Suppressor macrophage treated with lipopolysaccharide for 4 hours (primary cell): ENCODE data around the gene SGPP1.
"Not testable (repeated sequence)": the region's sequence is repeated elsewhere in the genome, so short reads cannot be mapped to it uniquely, and the experiment has no call there.

Source experiments
- DNase-seq: peaks from one replicate; pipeline ENCODE4 v3.0.0-alpha.2; 2020

Gene SGPP1

DNA sequence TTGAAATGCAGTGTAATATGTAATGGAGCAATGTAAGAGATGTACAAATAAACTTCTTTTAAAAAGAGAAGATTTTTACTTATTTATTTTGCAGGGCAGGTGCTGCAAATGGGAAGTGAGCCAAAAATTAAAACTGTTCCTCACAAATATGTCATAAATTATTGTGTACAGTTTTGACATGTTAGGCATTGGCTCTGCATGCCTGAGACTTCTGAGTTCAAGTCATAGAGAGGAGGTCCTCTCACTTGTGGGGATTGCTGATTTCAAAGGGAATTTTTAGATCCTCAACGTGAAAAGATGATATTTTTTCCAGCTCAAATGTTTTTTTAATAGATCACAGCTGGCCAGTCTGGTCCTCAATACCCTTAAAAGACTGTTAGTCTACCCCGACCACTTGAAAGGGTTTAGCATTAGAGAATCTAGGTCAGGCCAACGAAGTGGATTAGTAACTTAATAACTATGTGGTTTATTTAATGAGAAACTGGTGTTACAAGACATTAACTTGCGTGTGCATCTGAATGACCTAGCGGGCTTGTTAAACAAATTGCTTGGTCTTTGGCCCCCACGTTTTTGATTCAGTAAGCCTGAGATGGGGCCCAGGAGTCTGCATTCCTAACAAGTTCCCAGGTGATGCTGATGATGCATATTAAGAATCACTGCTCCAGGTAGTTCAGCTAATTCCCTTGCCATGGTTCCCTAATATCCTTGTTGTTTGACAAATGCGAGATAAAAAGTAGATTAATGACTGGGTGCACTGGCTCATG is 55.3 kb downstream of the SGPP1 start:
- DNase-seq = no peak

DNA sequence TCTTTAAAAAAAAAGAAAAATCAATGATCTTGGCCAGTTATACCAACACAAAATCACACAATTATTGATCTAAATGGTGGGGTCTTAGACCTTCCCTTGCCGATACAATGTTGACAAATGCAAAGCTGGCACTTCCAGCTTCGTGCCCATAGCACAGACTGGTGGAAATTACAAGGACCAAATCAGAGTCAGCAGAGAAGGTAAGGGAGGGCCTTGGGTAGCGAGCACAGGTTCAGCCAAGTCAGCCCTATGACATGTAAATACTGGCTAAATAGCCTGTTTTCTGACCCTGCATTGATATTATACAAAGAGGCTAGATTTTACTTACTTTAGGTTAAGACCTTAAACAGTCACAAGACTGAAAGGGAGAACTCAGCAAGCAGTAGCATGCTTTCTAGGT is 55.9 kb downstream of the SGPP1 start:
- no peak for DNase-seq

DNA sequence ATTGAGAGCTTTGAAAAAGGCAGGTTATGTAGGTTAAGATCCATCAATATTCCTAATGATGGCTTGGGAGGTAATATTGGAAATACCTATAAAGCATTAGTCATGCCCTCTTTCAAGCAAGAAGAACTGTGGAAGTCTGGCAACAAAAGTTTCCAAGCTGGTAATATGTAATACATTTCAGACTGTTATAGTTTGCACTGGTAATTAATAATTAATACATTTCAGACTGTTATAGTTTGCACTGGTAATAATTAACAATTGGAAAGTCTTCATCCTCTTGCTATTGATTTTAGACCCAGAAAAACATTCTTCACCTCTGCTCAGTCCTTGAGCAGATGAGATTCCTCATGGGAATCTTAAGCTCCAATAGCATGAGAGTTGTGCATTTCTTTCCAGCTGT is 57.2 kb downstream of the SGPP1 start:
- DNase-seq = no peak

DNA sequence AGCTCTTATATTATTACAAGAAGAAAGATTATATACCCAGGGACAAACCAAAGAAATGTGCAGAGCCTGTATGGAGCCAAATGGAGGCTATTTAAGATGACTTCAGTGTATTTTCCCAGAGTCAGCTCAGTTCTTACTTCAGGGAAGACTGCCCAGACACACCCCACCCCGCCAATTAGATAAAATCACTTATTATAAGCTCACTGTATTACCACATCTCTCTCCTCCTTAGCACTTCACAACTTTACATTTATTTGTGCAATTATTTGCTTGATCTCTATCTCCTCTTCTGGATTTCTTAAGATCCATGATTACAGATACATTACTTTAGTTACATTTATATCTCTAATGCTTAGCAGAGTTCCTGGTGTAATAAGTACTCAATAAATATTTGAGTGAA is 61.5 kb downstream of the SGPP1 start:
- no peak for DNase-seq

DNA sequence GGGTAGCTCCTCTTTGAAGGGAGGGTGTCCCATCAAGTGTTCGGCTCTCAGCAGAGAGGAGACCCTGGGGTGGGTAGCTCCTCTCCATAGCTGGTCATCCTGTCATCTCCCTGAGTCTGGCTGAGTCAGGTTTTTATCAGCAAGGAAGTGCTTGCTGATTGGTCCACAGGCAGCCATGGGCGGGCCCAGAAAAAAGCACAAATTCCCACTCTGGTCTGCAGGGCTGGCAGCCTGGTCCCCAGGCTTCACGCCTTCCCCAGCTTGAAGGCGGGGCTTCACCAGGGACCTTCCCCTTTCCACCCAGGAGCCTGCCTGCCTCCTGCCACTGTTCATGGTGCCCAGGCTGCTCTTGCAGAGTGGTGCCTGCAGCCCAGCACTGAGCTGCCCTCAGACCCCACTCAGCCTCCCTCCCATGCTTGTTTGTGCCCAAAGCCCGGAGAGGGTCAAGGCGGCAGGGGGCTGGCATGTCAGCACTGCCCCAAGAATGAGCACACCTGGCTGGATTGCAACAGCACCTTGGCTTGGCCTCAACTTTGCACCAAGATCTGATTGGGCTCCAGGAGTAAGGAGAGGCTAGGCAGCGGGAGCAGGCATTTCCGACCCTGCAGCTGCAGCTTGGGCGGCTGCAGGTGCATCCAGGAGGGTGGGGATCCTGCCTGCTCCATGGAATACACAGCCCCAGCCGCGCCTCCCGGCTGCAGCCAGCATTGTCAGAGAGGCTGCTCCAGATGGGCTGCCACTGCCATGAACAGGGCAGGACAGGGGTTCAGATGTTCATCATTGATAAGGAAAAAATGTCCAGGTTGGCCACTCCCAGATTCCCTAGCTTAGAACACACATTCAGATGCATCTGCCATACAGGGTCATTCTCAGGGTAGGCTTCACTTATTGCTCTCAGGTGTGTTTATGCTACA is 64.2 kb downstream of the SGPP1 start:
- DNase-seq = no peak

DNA sequence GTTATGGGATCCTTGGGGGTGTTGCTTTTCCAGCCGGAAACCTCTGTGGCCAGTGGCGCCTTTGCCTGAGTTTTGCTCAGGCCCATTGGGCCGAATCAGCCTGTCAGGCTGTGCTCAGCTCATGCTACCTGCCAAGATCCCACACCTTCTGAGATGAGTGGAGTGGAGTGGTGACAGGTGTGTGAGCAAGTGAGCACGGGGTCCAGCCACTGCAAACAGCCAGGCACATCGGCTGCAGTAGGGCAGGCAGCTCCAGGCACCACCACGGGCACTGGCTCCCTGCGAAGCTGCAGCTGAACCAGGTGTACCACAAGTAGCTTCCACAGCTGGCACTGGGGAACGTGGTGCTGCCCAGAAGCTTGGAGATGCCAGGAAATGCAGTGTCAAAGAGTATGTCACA is 65.1 kb downstream of the SGPP1 start:
- no peak for DNase-seq

DNA sequence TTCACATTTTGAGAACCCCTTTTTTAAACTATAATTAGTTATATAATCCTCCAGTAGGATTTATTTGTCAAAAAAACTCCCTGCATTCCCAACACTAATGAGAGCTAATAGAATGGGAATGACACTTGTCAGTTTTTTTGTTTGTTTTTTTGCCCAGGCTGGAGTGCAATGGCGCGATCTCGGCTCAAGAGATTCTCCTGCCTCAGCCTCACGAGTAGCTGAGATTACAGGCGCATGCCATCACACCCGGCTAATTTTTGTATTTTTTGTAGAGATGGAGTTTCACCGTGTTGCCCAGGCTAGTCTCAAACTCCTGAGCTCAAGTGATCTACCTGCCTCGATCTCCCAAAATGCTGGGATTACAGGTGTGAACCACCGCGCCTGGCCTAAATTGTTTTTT is 66.0 kb downstream of the SGPP1 start:
- DNase-seq = not testable (repeated sequence)

DNA sequence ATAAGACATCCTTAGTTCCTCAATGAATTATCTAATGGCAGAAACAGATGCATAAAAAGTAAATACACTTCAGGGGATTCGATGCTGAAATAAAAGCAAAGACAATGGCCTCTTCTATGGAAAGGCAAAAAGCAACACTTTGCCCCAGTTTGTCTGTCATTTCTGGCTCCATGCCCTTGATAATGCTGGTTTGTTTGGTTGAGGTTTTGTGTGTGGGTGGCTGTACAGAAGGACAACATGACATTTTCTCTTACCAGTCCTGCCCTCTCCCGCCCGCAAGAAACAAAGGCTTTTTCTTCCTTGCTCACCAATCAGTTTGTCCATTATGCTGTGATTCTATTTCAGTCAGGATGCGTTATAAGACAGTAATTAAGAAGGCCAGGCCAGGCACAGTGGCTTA is 68.1 kb downstream of the SGPP1 start:
- no peak for DNase-seq

DNA sequence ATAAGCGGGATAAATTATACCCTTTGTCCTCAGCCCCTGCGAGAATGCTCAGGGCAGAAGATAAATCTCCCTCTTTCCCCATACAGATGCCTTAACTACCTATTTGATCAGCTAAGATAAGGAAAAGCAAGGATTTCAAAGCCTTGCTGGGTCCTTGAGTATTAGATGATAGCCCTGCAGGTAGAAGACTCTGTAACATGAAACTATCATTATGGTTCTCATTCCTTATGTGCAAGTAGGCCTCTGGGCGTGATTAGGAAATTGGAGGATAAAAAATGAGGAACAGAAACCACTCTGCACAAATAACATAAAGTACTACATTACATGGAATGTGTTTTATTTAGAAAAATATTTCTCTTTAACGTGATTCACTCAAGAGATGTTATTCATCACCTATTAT is 71.7 kb downstream of the SGPP1 start:
- peak; percentile 68 for DNase-seq

DNA sequence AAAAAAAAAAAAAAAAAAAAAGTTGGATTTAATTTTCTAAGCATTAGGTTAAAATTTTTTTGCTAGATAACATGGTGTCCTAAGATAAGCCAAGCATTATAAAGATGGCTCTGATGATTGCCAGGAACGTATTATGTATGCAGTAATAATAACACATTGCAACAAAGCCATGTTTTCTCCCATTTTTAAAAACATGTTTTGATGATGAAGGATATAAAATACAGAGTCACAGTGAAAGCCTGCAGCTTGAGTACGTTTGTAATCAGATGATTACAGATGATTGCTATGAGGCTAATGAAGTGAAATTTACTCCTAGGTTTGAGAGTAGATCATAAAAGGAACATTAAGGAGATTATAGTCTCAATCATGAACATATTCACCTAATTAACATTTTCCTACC is 72.9 kb downstream of the SGPP1 start:
- DNase-seq = no peak

DNA sequence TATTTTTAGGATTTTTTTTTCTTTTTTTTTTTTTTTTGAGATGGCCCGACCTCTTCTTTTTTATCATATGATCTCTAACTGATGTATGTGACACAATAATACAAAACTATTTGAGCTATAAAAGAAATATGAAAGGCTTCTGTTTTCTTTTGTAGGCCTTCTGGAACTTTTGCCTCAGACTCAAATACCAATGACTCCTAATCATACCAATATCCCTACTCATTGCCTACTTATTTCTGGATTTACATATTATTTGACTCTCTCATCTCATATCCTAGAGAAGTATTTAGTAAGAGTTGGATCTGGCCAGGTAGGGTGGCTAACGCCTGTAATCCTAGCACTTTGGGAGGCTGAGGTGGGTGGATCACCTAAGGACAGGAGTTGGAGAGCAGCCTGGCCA is 73.5 kb downstream of the SGPP1 start:
- DNase-seq = no peak

DNA sequence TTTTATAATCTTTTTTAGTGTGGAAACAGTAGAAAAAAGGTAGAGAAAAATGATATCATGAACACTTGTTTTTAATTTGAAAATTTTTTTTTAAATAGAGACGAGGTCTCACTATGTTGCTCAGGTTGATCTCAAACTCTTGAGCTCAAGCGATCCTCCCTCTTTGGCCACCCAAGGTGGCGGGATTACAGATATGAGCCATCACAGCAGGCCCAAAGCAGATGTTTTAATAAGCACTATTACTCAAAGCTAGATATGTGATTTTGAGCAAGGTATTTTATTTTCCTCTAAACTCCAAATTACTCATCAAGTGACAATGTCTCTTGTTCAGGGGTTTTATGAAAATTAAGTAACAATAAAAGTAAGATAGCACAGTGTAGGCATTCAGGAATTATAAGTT is 75.5 kb downstream of the SGPP1 start:
- no peak for DNase-seq

DNA sequence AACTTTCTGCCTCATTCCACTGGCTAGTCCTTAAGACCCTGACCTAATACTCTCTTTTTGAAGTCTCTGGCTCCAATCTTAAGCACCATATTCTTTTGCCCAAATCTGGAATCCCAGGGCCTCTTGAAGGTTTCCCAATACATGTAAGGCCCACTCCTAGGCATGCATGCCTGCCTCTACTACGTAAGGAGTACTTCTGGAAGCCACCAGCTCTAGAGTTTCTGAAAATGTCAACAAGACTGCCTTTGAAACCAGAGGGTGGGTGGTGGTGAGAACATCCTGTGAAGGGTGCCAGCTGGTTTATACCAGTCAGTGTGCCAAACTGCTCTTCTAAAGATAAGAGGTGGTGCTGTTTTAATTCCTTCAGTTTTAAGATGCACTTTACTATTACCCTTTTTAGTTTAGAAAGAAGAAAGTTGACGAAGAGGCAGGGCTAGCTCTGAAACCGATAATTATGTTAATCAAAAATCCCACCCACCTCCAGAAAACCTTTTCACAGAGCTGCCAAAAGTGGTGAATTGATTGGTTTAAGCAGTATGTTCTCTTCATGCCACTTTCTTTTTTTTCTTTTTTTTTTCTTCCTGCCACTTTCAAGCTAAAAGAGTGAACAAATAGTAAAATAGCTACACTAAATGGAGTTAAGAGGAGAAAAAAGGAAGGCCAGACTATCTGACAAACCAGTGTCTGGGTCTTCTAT is 77.5 kb downstream of the SGPP1 start:
- no peak for DNase-seq

DNA sequence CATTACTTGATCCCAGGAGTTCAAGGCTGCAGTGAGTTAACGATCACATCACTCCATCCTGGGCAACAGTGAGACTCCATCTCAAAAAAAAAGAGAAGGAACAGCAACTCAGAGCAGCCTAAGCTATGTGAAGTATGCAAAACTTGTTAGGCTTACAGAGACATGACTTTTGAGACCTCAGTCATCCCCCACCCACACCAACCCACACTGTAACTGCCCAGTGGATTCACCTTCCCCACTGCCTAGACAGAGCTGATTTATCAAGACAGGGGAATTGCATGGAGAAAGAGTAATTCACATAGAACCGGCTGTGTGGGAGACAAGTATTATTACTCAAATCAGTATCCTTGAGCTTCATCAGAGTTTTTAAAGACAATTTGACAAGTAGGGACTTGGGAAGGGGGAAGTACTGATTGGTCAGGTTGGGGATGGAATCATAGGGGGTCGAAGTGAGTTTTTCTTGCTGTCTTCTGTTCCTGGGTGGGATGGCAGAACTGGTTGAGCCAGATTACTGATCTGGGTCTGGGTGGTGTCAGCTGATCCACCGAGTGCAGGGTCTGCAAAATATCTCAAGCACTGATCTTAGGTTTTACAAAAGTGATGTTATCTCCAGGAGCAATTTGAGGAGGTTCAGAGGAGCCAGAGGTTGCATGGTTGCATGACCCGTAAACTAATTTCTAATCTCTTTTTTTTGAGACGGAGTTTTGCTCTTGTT is 80.0 kb downstream of the SGPP1 start:
- DNase-seq = peak; percentile 28

DNA sequence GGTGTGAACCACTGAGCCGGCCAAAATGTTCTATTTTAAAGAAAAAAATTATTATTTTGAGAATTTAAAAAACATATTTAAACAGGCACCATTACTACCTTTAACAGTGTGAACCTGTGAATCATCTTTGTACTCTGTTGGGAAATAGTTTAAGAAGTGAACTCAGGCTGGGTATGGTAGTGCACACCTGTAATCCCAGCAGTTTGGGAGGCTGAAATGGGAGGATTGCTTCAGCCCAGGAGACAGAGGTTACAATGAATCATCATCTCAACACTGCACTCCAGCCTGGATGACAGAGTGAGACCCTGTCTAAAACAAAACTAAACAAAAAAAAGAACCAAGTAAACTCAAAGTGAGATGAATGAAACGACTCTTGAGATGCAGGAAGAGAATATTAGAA is 83.1 kb downstream of the SGPP1 start:
- DNase-seq = no peak

DNA sequence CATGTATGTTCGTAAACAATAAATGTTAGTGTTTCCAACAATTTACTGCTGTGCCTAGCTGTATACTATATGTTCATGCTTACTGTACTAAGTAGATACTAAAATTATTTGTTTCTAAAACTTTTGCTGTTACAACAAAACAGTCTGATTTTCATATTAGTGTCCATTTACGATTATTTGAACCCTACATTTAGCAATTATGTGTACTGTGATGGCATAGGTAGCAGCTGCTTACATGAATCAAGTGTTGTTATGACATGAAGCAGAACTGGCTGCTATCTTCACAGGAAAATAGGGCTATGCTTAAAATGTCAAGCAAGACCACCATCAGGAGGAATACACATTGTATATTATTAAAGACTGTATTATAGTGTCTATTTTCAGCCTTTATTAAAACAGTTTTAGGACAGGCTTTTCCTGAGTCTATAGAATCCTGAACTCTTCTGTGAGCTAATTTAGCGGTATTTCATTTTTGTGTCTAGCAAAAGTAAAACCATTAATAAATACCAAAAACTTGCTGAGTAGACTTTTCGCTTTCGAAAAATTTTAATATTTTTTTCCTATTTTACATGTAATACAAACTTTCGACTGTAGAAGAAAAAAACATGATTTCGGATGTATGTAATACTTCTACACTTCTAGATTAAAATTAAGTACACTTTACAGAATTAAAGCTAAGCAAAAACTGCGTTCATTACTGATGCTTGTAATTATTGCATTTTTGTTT is 85.0 kb downstream of the SGPP1 start:
- no peak for DNase-seq

DNA sequence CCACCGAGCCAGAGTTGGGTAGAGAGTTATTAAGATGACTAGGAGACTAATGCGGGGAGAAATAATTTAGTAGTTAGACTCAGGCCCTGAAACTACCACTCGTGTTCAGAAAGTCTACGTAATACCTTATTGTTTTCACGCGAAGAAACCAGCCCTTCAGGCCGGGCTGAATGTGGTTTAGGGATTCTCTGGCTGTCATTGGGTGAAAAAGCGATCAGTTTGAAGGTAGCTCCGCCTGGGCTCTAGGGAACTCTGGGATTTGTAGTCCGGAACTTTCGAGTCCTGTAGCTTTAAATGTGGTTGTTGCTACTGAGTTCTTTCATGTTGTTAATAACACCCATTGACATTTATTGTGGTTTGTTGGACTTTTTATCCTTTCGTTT is 85.6 kb downstream of the SGPP1 start:
- DNase-seq = peak; percentile 93

DNA sequence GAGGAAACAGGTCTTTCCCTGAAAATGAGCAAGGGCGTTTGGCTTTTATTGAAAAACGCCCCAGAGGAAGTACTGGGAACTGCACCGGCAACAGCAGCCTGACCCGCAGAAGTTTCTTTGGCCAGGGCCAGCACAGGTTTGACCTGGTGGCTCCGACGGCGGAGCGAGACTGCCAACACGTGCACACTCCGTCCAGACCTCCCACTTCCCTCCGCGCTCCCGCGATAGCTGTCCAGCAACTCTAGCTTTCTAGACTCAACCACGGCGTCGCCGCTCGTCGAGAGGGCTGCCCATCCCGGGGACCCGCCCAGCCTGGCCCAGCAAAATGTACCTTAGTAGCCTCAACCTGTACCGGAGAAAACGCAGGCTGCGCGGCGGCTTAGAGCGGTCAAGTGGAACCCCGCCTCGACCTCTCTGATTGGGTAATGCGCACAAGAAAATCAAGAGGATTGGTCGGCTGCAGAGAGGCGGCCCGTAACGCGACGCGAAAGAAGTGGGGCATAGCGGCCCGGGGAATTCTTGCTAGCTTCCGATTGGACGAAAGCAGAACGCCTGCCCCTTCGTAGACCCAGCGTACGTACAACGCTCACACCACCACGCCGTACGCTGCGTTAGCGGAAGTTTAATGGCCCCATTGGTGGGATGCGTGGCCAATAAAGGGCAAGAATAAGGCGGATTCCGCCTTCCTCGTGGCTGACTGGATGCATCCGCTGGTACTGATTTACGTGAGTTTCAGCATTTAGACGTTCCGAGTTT is 86.2 kb downstream of the SGPP1 start, which contains the start of gene WDR89:
Gene WDR89, minus strand, starts transcription at position 399 of the 756 bp plus-strand sequence. CDS start 41,929 bp downstream, outside the sequence.
- peak; percentile 99 for DNase-seq

DNA sequence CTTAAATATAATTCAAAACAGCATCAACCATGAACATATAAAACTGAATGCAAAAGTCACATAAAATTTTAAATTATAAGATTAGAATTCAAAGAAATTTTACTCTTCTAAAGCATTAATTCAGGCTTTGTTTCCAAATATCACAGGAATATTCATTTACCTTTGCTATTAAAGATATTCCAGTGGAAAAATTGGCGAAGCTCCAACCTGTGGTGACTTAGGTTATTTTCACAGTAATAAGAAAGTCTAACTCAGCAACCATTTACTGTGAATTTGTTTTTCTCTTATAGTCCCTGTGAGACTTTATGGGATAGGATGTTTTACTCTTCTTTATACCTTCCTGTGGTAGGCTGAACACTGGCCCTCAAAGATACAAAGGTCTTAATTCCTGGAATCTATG is 89.4 kb downstream of the SGPP1 start:
- DNase-seq = no peak

DNA sequence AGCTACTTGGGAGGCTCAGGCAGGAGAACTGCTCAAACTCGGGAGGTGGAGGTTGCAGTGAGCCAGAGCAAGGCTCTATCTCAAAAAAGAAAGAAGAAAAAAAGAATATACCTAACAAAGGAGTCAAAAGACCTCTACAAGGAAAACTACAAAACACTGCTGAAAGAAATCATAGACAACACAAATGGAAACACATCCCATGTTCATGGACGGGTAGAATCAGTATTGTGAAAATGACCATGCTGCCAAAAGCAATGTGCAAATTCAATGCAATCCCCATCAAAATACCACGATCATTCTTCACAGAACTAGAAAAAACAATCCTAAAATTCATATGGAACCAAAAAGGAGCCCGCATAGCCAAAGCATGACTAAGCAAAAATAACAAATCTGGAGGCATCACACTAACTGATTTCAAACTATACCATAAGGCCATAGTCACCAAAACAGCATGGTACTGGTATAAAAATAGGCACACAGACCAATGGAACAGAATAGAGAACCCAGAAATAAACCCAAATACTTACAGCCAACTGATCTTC is 91.7 kb downstream of the SGPP1 start:
- not testable (repeated sequence) for DNase-seq
